HepG2 (cell line): Measurements from ENCODE around the gene C3orf80. TPM values are rescaled to one million over a fixed set of nuclear protein-coding genes. Genes with fewer than 3 reads are reported as not detected.

ENCODE experiments used
- ATAC-seq: fragments of 200-7000 bp; cut with Tn5 transposase; 3 replicates; pipeline ENCODE4 v1.9.1; 2020; ENCODE audit warnings: mild to moderate bottlenecking, moderate library complexity
- BruUV-seq: library from RNA; stranded (reverse); fragments of 400-500 nt; replicated peaks from 2 replicates; lab custom pipeline; 2021; lab: Mats Ljungman, UMichigan
- CTCF ChIA-PET: fragments of 300-600 bp; formaldehyde crosslinking; extraction: SDS; loops from one replicate; lab custom pipeline; 2021; ENCODE audit warnings: low total read pairs, inconsistent platforms, low intra/inter-chr PET ratio; lab: Yijun Ruan, JAX
- POLR2A ChIA-PET: fragments of 350-600 bp; sonication (Branson Sonifier 250); formaldehyde crosslinking; loops from one replicate; lab custom pipeline; 2020; ENCODE audit warnings: antibody characterized with exemption, inconsistent platforms; lab: Yijun Ruan, JAX
- DNase-seq: peaks from one replicate; pipeline ENCODE4 v3.0.0-alpha.2; 2015; ENCODE audit warnings: low spot score
- FAIRE-seq: peaks from 3 replicates; lab custom pipeline; 2011; peaks lifted over from hg19 to GRCh38; lab: Jason Lieb, UNC
- H2AFZ ChIP-seq: one replicate; pipeline ENCODE4 v1.6.1; 2011; ENCODE audit warnings: low read length, inconsistent platforms
- H3K27ac ChIP-seq: fragments of 300-600 bp; 3 replicates; pipeline ENCODE4 v1.8.0; 2011; ENCODE audit warnings: mixed run types, mild to moderate bottlenecking, mixed read lengths, low read length, inconsistent platforms; ENCODE audit not compliant: insufficient read depth; ENCODE audit errors: extremely low read length
- H3K27me3 ChIP-seq, 2 experiments: fragments of 200-600 bp in 1 of 2; 2 replicates in 1 of 2; 3 replicates in 1 of 2; pipeline versions ENCODE4 v1.6.0 to v1.8.0; 2011; ENCODE audit warnings: low read length in 2 of 2, mild to moderate bottlenecking in 2 of 2, moderate library complexity in 2 of 2, inconsistent platforms in 1 of 2; ENCODE audit not compliant: insufficient read depth in 2 of 2, control insufficient read depth in 1 of 2
- H3K36me3 ChIP-seq, 2 experiments: fragments of 200-600 bp in 1 of 2; replicated peaks in 1 of 2; 2 replicates in 1 of 2; 3 replicates in 1 of 2; pipeline versions ENCODE4 v1.5.1 to v1.8.0; 2011; ENCODE audit warnings: low read length in 2 of 2, inconsistent platforms in 1 of 2; ENCODE audit not compliant: insufficient read depth in 2 of 2, control insufficient read depth in 1 of 2
- H3K4me1 ChIP-seq: 2 replicates; pipeline ENCODE4 v1.5.1; 2012; ENCODE audit warnings: low read length, inconsistent platforms; ENCODE audit not compliant: insufficient read depth
- H3K4me2 ChIP-seq: 2 replicates; pipeline ENCODE4 v1.6.0; 2011; ENCODE audit warnings: low read depth, low read length, inconsistent platforms
- H3K4me3 ChIP-seq, 3 experiments: fragments of 200-600 bp in 1 of 3; sonication (generic), shearing (Covaris generic) in 1 of 3; replicated peaks in 1 of 3; 2 replicates each; pipeline ENCODE4 v1.5.1; 2011 to 2016; ENCODE audit warnings: low read length in 3 of 3, inconsistent platforms in 2 of 3, low read depth in 2 of 3, mild to moderate bottlenecking in 2 of 3, control low read depth in 1 of 3, mixed read lengths in 1 of 3; ENCODE audit not compliant: insufficient read depth in 1 of 3
- H3K79me2 ChIP-seq: one replicate; pipeline ENCODE4 v1.6.1; 2011; ENCODE audit warnings: low read length, inconsistent platforms; ENCODE audit not compliant: insufficient read depth
- H3K9ac ChIP-seq: 2 replicates; pipeline ENCODE4 v1.6.0; 2011; ENCODE audit warnings: mild to moderate bottlenecking, low read depth, low read length, inconsistent platforms; ENCODE audit not compliant: insufficient read depth
- H3K9me3 ChIP-seq: 2 replicates; pipeline ENCODE4 v1.5.1; 2012; ENCODE audit warnings: mild to moderate bottlenecking, low read length
- H4K20me1 ChIP-seq: 2 replicates; pipeline ENCODE4 v1.6.0; 2011; ENCODE audit warnings: inconsistent platforms, mild to moderate bottlenecking, low read length, moderate library complexity; ENCODE audit not compliant: insufficient read depth
- CEBPB ChIP-seq: IDR thresholded peaks from 2 replicates; pipeline ENCODE4 v1.6.1; 2011; ENCODE audit warnings: low read depth, low read length, improper control_type of control experiment, borderline replicate concordance
- PRDM15 ChIP-seq: sonication (generic); formaldehyde crosslinking; IDR thresholded peaks from 2 replicates; pipeline ENCODE4 v1.4.0; 2020; ENCODE audit warnings: missing genetic modification reagents
- WGBS: methylation state at CpG from one replicate; pipeline ENCODE4 v1.1.6; 2017; ENCODE audit warnings: low lambda C conversion rate; 5-methylcytosine and 5-hydroxymethylcytosine counted together
- in situ Hi-C: cut with HindIII; loops from 2 replicates; pipeline ENCODE4 v1.10.0; 2017; ENCODE audit warnings: low pct_unique_long_range_greater_than_20kb; ENCODE audit not compliant: extremely low pct_ligation_motif_present
- intact Hi-C: fragments of 100-400 bp; cut with micrococcal nuclease; formaldehyde crosslinking; loops from one replicate; pipeline ENCODE4 v1.10.0; 2022; ENCODE audit not compliant: unreplicated experiment
- polyA plus RNA-seq, 8 experiments: library from polyadenylated mRNA; depleted of rRNA in 3 of 8; stranded (reverse) in 7 of 8; unstranded in 1 of 8; fragments of >200 nt; fragmentation: Illumina TruSeq in 4 of 8; extraction: Trizol in 4 of 8; gene quantifications; 2 replicates each; pipeline versions ENCODE4 v1.2.1 to v1.2.3, GENCODE V29; 2011 to 2016; ENCODE audit warnings: low read depth in 4 of 8, missing spikeins in 1 of 8, mixed read lengths in 1 of 8; ENCODE audit not compliant: insufficient read depth in 1 of 8
- total RNA-seq, 5 experiments: library from RNA; depleted of rRNA; stranded (reverse); fragments of >200 nt; fragmentation: Illumina TruSeq; extraction: Trizol; gene quantifications; 2 replicates each; pipeline ENCODE4 v1.2.3, GENCODE V29; 2016; ENCODE audit warnings: low read depth in 1 of 5

Gene C3orf80
- total and polyA plus RNA-seq, 2 of the 13 experiments (the other 11 are each of a cell fraction or from before 2014, with no cell fraction given), result 0.03 to 0.04 TPM

GRCh38 chr3:160180581-160181216, 44.5 kb upstream of the C3orf80 start:
- CTCF ChIA-PET, result no interaction called here
- no peak overlapping the region for H2AFZ ChIP-seq
- intact Hi-C loops, result no loop called here

More at GRCh38 chr3:160180581-160181216, 44.5 kb upstream of the C3orf80 start:
- H3K4me2 ChIP-seq, result no peak overlapping the region
- TF ChIP-seq CEBPB, result 0 out of 2 replicates have a peak, but pooled peaks have one; percentile 6
- no peak for TF ChIP-seq PRDM15 (CRISPR knock-in tag)
- no peak overlapping the region for H3K27ac ChIP-seq
- H3K79me2 ChIP-seq, result no peaks in the 10 kb centered on the region
- no peak overlapping the region for H3K9ac ChIP-seq
- WGBS, result 62% methylated on average over 11 of the region's 11 CpGs
- no peaks in the 10 kb centered on the region for H3K27me3 ChIP-seq
- DNase-seq, result no peak
- no peak for ATAC-seq
- H4K20me1 ChIP-seq, result no peaks in the 10 kb centered on the region
- in situ Hi-C loops, result no loop called here
- no peak overlapping the region for H3K4me3 ChIP-seq
- POLR2A ChIA-PET, result no interaction called here
- H3K36me3 ChIP-seq, result no peaks in the 10 kb centered on the region
- no peaks in the 10 kb centered on the region for H3K9me3 ChIP-seq
- no peaks in the 10 kb centered on the region for H3K4me1 ChIP-seq
- no TSS peak for BruUV-seq
- no peak for FAIRE-seq
